Mesodermal cell (in vitro differentiated cells): ENCODE results near the gene EIF2AK2.

Experiments used
- H3K27ac ChIP-seq: 2 replicates; pipeline ENCODE4 v1.7.0; 2013; ENCODE audit warnings: mild to moderate bottlenecking, low read depth, low read length, moderate library complexity; ENCODE audit not compliant: severe bottlenecking
- H3K36me3 ChIP-seq: 2 replicates; pipeline ENCODE4 v1.7.1; 2013; ENCODE audit warnings: mild to moderate bottlenecking, low read length, moderate library complexity; ENCODE audit not compliant: control insufficient read depth, insufficient read depth
- H3K4me1 ChIP-seq: one replicate; pipeline ENCODE4 v1.7.1; 2013; ENCODE audit warnings: mild to moderate bottlenecking, low read length; ENCODE audit not compliant: insufficient read depth, control insufficient read depth, poor library complexity, severe bottlenecking
- H3K4me3 ChIP-seq: 2 replicates; pipeline ENCODE4 v1.7.0; 2013; ENCODE audit warnings: low read length, control low read depth, mild to moderate bottlenecking; ENCODE audit not compliant: insufficient read depth, poor library complexity, severe bottlenecking; ENCODE audit errors: extremely low read depth
- H3K9me3 ChIP-seq: 2 replicates; pipeline ENCODE4 v1.7.1; 2013; ENCODE audit warnings: mild to moderate bottlenecking, low read length, moderate library complexity; ENCODE audit not compliant: control insufficient read depth
- WGBS, 2 experiments: methylation state at CpG; one replicate each; pipeline ENCODE4 v1.1.5; 2013; ENCODE audit warnings: missing lambda C conversion rate in 2 of 2; ENCODE audit not compliant: insufficient coverage in 2 of 2; 5-methylcytosine and 5-hydroxymethylcytosine counted together

The EIF2AK2 gene

GRCh38 chr2:37070931-37071330, 85.8 kb downstream of the EIF2AK2 start:
- Histone ChIP-seq H3K27ac (no peak overlapping the region), H3K4me3 (no peak overlapping the region), H3K9me3 (no peaks in the 10 kb centered on the region), H3K36me3 (peaks cover 54% of the 10 kb centered on the region), H3K4me1 (no peaks in the 10 kb centered on the region)
- WGBS, 2 experiments: no CpG with 5 or more reads among the region's 2 CpGs

DNA sequence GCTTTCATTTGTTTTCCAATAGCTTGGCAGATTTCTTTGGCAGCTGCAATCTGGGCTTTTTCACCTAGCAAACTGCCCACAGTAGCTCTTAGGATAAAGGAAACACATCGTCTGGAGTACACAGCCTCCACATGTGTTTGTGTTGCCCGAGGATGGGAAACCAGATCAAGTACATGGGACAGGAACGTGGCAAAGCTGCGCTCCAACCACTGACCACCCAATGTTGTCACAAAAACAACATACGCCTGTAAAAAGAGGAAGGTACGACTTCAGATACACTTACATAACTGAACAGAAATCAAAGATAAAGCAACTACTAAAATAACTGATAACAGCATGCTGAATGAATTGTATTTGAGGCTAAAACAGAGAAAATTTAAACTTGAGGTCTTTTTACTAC, 88.1 kb downstream of the EIF2AK2 start:
- H3K36me3 ChIP-seq: peaks cover 62% of the 10 kb centered on the region
- H3K4me1 ChIP-seq: no peaks in the 10 kb centered on the region
- WGBS, 2 experiments: 95% methylated on average over 3 of the region's 6 CpGs; no CpG with 5 or more reads in 1 of the 2 experiments
- H3K9me3 ChIP-seq: no peaks in the 10 kb centered on the region
- H3K4me3 ChIP-seq: no peak overlapping the region
- H3K27ac ChIP-seq: no peak overlapping the region

DNA sequence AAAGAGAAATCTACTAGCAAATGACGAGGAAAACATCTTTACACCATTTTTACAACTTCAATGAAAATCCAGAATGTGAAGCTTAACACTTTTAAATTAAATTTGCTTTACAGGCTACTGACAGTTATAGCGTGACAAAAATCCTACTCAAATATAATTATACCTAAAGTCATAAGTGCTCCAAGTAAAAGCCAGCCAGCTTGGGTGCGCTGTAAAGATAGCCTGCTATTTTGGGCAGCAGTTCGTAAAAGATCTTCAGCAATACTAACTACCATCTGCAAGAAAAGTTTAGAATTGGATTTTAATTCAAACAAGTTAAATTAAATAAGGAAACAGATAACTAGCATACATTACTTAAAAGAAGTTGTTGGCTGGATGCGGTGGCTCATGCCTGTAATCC, 95.0 kb downstream of the EIF2AK2 start:
- 82 to 93% methylated on average over 2 to 3 of the region's 5 CpGs for whole genome bisulfite sequencing, 2 experiments
- H3K36me3 ChIP-seq: peaks cover 61% of the 10 kb centered on the region
- no peaks in the 10 kb centered on the region for H3K4me1 ChIP-seq

GRCh38 chr2:37061013-37061711, 95.6 kb downstream of the EIF2AK2 start:
- H3K27ac ChIP-seq: no peak overlapping the region
- H3K4me1 ChIP-seq: no peaks in the 10 kb centered on the region
- H3K36me3 ChIP-seq: peaks cover 60% of the 10 kb centered on the region
- no peaks in the 10 kb centered on the region for H3K9me3 ChIP-seq
- H3K4me3 ChIP-seq: no peak overlapping the region

More for the DNA sequence above, 95.0 kb downstream of the EIF2AK2 start:
- H3K4me3 ChIP-seq: no peak overlapping the region
- H3K27ac ChIP-seq: no peak overlapping the region
- H3K9me3 ChIP-seq: no peaks in the 10 kb centered on the region

GRCh38 chr2:37060446-37060845, 96.3 kb downstream of the EIF2AK2 start:
- no peaks in the 10 kb centered on the region for H3K4me1 ChIP-seq
- 90% methylated on average over 7 of the region's 7 CpGs; no CpG with 5 or more reads in 1 of the 2 experiments for WGBS, 2 experiments
- peaks cover 53% of the 10 kb centered on the region for H3K36me3 ChIP-seq
- H3K9me3 ChIP-seq: no peaks in the 10 kb centered on the region
- no peak overlapping the region for H3K27ac ChIP-seq
- no peak overlapping the region for H3K4me3 ChIP-seq

DNA sequence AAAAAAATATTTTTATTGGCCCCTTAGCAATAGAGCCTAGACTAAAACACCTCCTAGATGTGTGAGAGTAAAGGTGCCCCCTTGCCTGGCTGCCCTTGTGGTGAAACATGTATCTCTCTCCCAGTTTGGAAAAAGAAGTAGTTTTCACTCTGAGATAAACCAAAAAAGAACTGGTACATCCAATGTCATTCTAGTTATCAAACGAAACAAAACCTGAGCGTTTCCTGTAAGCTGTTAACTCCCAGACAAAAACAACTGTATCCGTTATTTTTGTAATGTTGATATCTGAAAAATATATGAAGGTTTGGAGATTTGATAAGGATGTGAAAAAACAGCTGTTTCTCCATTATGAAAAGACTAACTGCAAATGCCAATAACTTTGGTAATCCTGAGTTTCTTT, 96.9 kb downstream of the EIF2AK2 start:
- Histone ChIP-seq H3K4me3 (no peak overlapping the region), H3K27ac (no peak overlapping the region), H3K9me3 (no peaks in the 10 kb centered on the region), H3K4me1 (no peaks in the 10 kb centered on the region), H3K36me3 (peaks cover 49% of the 10 kb centered on the region)
- WGBS, 2 experiments: 100% methylated on average over 1 of the region's 3 CpGs; no CpG with 5 or more reads in 1 of the 2 experiments

- H3K4me3 ChIP-seq: no peak overlapping the region
- H3K9me3 ChIP-seq: no peaks in the 10 kb centered on the region
- H3K4me1 ChIP-seq: no peaks in the 10 kb centered on the region
- 90% methylated on average over 2 of the region's 5 CpGs; no CpG with 5 or more reads in 1 of the 2 experiments for WGBS, 2 experiments
- peaks cover 31% of the 10 kb centered on the region for H3K36me3 ChIP-seq
- no peak overlapping the region for H3K27ac ChIP-seq
These were observed 104.0 kb downstream of the EIF2AK2 start for GRCh38 chr2:37052600-37053332.
